HG03439 (cell line): ENCODE data around the gene DENND6A.
A peak's percentile ranks its signal among the peaks of the same experiment; 100 is the strongest.

Experiments used
- ATAC-seq: cut with Tn5 transposase; IDR thresholded peaks from one replicate; pipeline ENCODE4 v1.9.1; 2021; ENCODE audit warnings: mild to moderate bottlenecking, moderate library complexity; ENCODE audit not compliant: unreplicated experiment

DENND6A gene

DNA sequence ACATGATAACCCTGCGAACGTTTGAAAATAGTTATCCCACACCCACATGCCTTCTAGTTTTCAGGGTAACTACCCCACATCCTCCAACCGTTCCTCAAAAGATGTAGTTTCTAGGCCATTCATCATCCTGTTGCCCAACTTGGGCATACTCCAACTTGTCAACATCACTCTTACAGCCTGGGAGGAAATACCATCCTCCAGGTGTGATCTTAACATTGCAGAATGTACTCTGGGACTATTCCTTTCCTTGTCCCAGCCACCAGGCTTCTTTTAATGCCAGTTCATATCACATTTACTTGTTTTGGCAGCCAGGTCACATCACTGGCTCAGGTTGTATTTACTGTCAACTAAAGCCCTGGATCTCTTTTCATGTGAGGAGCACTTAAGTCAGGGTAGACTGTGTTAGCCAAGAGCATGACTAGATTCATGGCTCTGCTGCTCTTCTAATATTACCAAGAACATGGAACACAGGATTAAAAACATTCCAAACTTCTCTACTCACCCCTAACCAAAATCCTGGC is 4.0 kb upstream of the DENND6A start:
- no peak for ATAC-seq

GRCh38 chr3:57694146-57694545 is 1.3 kb upstream of the DENND6A start:
- no peak for ATAC-seq

DNA sequence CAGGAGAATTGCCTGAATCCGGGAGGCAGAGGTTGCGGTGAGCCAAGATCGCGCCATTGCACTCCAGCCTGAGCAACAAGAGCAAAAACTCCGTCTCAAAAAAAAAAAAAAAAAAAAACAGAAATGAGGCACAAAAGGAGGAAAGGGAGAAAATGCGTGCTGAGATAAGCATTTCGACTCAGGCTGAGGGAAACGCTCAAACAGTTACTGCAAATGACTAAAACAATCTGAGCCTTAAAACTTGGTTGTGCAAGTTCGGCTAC is 813 bp downstream of the DENND6A start:
- peak; percentile 6 for ATAC-seq

GRCh38 chr3:57691411-57692132 is 1.3 kb downstream of the DENND6A start:
- ATAC-seq: no peak

- no peak for ATAC-seq
Observed at GRCh38 chr3:57689367-57690053, 3.4 kb downstream of the DENND6A start.

GRCh38 chr3:57688291-57688690 is 4.6 kb downstream of the DENND6A start:
- no peak for ATAC-seq

DNA sequence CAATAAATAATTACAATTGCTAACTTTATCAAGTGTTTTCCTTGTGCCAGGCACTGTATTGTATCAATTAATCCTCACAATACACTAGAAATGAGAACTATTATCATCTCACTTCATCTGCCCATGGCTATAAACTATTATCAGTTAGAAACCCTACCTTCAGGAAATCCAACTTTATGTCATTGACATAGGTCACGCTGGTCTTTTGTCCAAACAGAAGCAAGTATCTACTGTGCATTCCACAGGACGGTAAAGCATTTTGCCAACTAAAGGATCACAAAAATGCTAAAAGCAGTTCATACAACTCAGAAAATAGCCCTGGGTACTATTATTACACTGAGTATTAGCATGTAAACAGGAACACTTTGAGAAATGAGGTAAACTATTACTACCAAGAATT is 9.6 kb downstream of the DENND6A start:
- no peak for ATAC-seq

GRCh38 chr3:57682284-57682683 is 10.6 kb downstream of the DENND6A start:
- no peak for ATAC-seq

GRCh38 chr3:57681691-57682090 is 11.2 kb downstream of the DENND6A start:
- no peak for ATAC-seq

- no peak for ATAC-seq
Observed at GRCh38 chr3:57680046-57680445, 12.8 kb downstream of the DENND6A start.

- no peak for ATAC-seq
Observed at GRCh38 chr3:57675530-57675929, 17.3 kb downstream of the DENND6A start.

GRCh38 chr3:57673156-57673555 is 19.7 kb downstream of the DENND6A start:
- no peak for ATAC-seq

DNA sequence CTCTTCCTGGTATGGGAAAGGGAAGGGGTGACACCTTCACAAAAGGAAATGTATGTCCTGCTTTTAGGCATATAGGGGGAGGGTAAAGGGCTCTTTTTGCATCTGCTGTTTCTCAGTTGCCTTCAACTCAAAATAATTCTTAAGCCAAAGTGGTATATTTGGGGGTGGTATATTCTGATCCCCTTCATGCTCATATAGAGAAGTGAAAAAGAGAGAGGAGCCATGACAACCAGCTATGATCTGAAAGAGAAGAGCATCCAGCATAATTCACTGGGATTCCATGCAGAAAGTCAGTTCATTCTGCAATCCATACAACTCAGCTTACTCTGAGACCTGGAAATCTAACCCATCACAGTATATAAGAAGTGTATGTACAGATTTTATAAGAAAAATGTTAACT is 22.3 kb downstream of the DENND6A start:
- no peak for ATAC-seq

- no peak for ATAC-seq
Observed at GRCh38 chr3:57661404-57661803, 31.5 kb downstream of the DENND6A start.

GRCh38 chr3:57659806-57660439 is 33.0 kb downstream of the DENND6A start:
- no peak for ATAC-seq

- ATAC-seq: no peak
Observed at GRCh38 chr3:57659004-57659673, 33.7 kb downstream of the DENND6A start.

DNA sequence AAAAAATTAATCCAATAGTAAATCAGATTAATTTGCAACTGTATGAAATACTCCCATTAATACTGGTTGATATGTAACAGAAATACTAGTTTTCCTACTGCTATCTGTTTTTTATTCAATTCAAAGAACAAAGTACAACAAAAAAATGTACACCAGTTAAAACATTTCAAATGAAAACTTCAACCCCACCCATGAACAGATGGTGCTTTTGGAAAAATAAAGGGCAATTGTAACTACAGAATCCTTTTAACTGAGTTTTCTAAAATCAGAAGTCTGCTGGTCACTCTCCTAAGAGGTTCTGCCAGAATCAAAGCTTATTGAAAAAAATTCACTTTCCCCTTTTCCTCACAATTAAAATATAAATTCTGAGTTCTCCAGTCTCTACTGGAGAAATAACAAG is 34.3 kb downstream of the DENND6A start:
- no peak for ATAC-seq

- ATAC-seq: no peak
Observed at GRCh38 chr3:57655727-57656126, 37.1 kb downstream of the DENND6A start.

DNA sequence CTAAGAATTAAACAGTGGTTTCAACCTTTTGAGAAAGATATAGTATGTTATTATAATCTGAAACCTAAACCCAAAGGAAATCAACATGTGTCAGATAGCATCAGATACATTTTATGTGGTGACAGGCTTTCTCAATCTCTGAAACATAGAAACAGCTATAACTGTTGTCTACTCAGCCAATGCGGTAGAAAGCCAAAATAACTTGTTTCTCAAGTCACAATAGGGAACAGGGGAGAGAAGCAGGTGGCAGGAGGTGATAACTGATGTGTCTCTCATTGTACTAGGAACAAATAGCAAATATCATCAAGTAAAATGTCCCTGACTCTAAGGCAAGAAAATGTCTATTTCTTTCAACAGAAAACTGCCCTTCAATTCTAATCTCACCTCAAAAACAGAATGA is 38.6 kb downstream of the DENND6A start:
- ATAC-seq: no peak

DNA sequence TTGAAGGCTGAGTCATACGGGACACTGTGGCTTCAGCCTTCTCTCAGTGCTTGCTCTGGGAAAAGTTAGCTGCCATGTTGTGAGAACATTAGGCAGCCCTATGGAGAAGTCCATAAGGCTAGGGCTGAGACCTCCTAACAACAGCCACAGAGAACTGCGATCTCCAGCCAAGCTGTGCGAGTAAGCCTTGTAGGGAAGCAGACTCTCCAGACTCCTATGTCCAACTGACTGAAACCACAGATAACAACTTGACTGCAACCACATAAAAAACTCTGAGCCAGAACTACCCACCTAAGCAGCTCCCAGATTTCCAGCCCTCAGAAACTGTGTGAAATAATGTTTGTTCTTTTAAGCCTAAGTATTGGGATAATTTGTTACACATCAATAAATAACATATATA is 40.7 kb downstream of the DENND6A start:
- no peak for ATAC-seq

DNA sequence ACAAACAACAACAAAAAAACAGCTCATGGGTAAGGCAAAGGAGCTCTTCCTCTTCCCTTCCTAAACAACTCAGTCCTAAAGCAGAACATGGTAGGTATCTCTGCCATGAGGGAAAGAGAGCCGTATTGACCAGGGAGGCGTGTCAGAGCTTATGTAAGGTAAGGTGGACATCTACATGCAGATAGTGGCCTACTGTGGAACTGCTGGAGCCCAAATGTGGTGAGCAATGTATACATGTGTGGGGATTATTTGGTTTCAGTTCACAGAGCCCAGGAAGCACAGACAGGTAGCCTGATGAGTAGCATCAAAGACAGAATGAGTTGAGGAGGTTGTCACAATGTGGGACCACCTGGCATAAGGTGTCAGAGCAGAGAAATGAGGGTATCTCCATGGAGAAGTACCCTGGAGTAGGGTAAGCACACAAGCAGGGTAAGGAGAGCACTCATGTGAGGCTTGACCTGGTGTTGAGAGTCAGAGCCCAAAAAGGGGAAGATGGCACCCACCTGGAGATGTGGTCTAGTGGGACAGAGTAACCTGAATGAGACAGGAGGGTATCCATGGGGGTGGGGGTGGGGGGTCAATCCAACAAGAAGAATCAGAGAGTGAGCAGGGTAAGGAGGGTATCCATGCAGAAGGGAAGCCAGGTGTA is 45.5 kb downstream of the DENND6A start:
- ATAC-seq: no peak
